ENCODE results near the gene SVOPL. TPM values are rescaled to one million over a fixed set of nuclear protein-coding genes. Genes with fewer than 3 reads are reported as not detected.

SVOPL gene
- total RNA-seq, 2 donors from 2014 or later: 3.7 TPM; not detected in 1

GRCh38 chr7:138575897-138576428, 125.2 kb downstream of the SVOPL start:
- ATAC-seq (ENCODE audit: insufficient number of reproducible peaks, low FRiP score, low read depth): no peak
- Histone ChIP-seq H3K27ac (no peak overlapping the region), H3K4me1 (ENCODE audit: control insufficient read depth in 1 of 2, low read depth in 2 of 2) (no peaks in the 10 kb centered on the region), H3K36me3 (peaks cover 34% of the 10 kb centered on the region), H3K4me3 (no peak overlapping the region), H3K27me3 (replicated peaks; ENCODE audit: insufficient read depth) (no peaks in the 10 kb centered on the region), H3K9me3 (no peaks in the 10 kb centered on the region)
- DNase-seq (ENCODE audit: low spot score): no peak
- TF ChIP-seq CTCF (IDR thresholded peaks at IDR 0.05): no peak

GRCh38 chr7:138573741-138574140, 127.4 kb downstream of the SVOPL start:
- no peak for TF ChIP-seq CTCF (IDR thresholded peaks at IDR 0.05)
- no peak overlapping the region for H3K27ac ChIP-seq
- ATAC-seq (ENCODE audit: insufficient number of reproducible peaks, low FRiP score, low read depth) (no peak), DNase-seq (ENCODE audit: low spot score) (no peak)
- no peaks in the 10 kb centered on the region for H3K9me3 ChIP-seq
- H3K4me1 ChIP-seq (ENCODE audit: control insufficient read depth in 1 of 2, low read depth in 2 of 2): no peaks in the 10 kb centered on the region
- H3K27me3 ChIP-seq (replicated peaks; ENCODE audit: insufficient read depth): no peaks in the 10 kb centered on the region
- H3K36me3 ChIP-seq: peaks cover 23% of the 10 kb centered on the region
- no peak overlapping the region for H3K4me3 ChIP-seq

- TF ChIP-seq CTCF (IDR thresholded peaks at IDR 0.05): no peak
- ATAC-seq (ENCODE audit: insufficient number of reproducible peaks, low FRiP score, low read depth) (no peak), DNase-seq (ENCODE audit: low spot score) (no peak)
- peaks cover 29% of the 10 kb centered on the region for H3K36me3 ChIP-seq
- no peak overlapping the region for H3K4me3 ChIP-seq
- H3K4me1 ChIP-seq (ENCODE audit: control insufficient read depth in 1 of 2, low read depth in 2 of 2): no peaks in the 10 kb centered on the region
- H3K27me3 ChIP-seq (replicated peaks; ENCODE audit: insufficient read depth): no peaks in the 10 kb centered on the region
- no peak overlapping the region for H3K27ac ChIP-seq
- H3K9me3 ChIP-seq: peaks cover 8% of the 10 kb centered on the region
Measured at GRCh38 chr7:138570715-138571114, 130.4 kb downstream of the SVOPL start.

- no peaks in the 10 kb centered on the region for H3K27me3 ChIP-seq (replicated peaks; ENCODE audit: insufficient read depth)
- DNase-seq (ENCODE audit: low spot score) (no peak), ATAC-seq (ENCODE audit: insufficient number of reproducible peaks, low FRiP score, low read depth) (no peak)
- TF ChIP-seq CTCF (IDR thresholded peaks at IDR 0.05): no peak
- no peak overlapping the region for H3K4me3 ChIP-seq
- no peaks in the 10 kb centered on the region for H3K4me1 ChIP-seq (ENCODE audit: control insufficient read depth in 1 of 2, low read depth in 2 of 2)
- H3K9me3 ChIP-seq: peaks cover 19% of the 10 kb centered on the region
- no peak overlapping the region for H3K27ac ChIP-seq
- H3K36me3 ChIP-seq: peaks cover 40% of the 10 kb centered on the region
Measured at GRCh38 chr7:138569418-138569817, 131.7 kb downstream of the SVOPL start.

GRCh38 chr7:138568655-138569054, 132.5 kb downstream of the SVOPL start:
- ATAC-seq (ENCODE audit: insufficient number of reproducible peaks, low FRiP score, low read depth) (no peak), DNase-seq (ENCODE audit: low spot score) (no peak)
- Histone ChIP-seq H3K4me1 (ENCODE audit: control insufficient read depth in 1 of 2, low read depth in 2 of 2) (no peaks in the 10 kb centered on the region), H3K27ac (no peak overlapping the region), H3K9me3 (peaks cover 24% of the 10 kb centered on the region), H3K4me3 (no peak overlapping the region), H3K27me3 (replicated peaks; ENCODE audit: insufficient read depth) (no peaks in the 10 kb centered on the region), H3K36me3 (peaks cover 48% of the 10 kb centered on the region)
- TF ChIP-seq CTCF (IDR thresholded peaks at IDR 0.05): no peak

All from thoracic aorta (tissue), 2 donors.